Rectal smooth muscle tissue (tissue), 1 donor: ENCODE results near the gene TMTC2.

Source experiments
- H3K27ac ChIP-seq: one replicate; pipeline ENCODE4 v1.7.0; 2013; ENCODE audit warnings: low read depth, low read length, inconsistent platforms
- H3K27me3 ChIP-seq: one replicate; pipeline ENCODE4 v1.7.0; 2013; ENCODE audit warnings: low read length; ENCODE audit not compliant: control insufficient read depth, insufficient read depth
- H3K36me3 ChIP-seq: one replicate; pipeline ENCODE4 v1.7.0; 2013; ENCODE audit warnings: low read length; ENCODE audit not compliant: control insufficient read depth, insufficient read depth
- H3K4me1 ChIP-seq: one replicate; pipeline ENCODE4 v1.7.0; 2013; ENCODE audit warnings: low read length; ENCODE audit not compliant: control insufficient read depth, insufficient read depth
- H3K4me3 ChIP-seq: one replicate; pipeline ENCODE4 v1.7.0; 2013; ENCODE audit warnings: low read length
- H3K9ac ChIP-seq: one replicate; pipeline ENCODE4 v1.7.0; 2013; ENCODE audit warnings: low read length

Gene TMTC2

GRCh38 chr12:83040339-83040738 lies 353.6 kb downstream of the TMTC2 start:
- H3K9ac ChIP-seq, result no peak overlapping the region
- peaks cover 14% of the 10 kb centered on the region for H3K4me1 ChIP-seq
- no peaks in the 10 kb centered on the region for H3K27me3 ChIP-seq
- H3K36me3 ChIP-seq, result no peaks in the 10 kb centered on the region
- H3K27ac ChIP-seq, result peak overlapping the region; percentile 64
- H3K4me3 ChIP-seq, result no peak overlapping the region

- Histone ChIP-seq H3K9ac (no peak overlapping the region), H3K36me3 (no peaks in the 10 kb centered on the region), H3K4me3 (no peak overlapping the region), H3K27me3 (no peaks in the 10 kb centered on the region), H3K4me1 (peaks cover 14% of the 10 kb centered on the region), H3K27ac (peak overlapping the region; percentile 19)
Measured at GRCh38 chr12:83040991-83041390, 354.3 kb downstream of the TMTC2 start.

GRCh38 chr12:83042441-83043200 lies 355.9 kb downstream of the TMTC2 start:
- peaks cover 14% of the 10 kb centered on the region for H3K4me1 ChIP-seq
- H3K36me3 ChIP-seq, result no peaks in the 10 kb centered on the region
- H3K27me3 ChIP-seq, result no peaks in the 10 kb centered on the region
- H3K27ac ChIP-seq, result peak overlapping the region; percentile 72
- H3K9ac ChIP-seq, result no peak overlapping the region
- H3K4me3 ChIP-seq, result no peak overlapping the region

- Histone ChIP-seq H3K36me3 (no peaks in the 10 kb centered on the region), H3K27me3 (no peaks in the 10 kb centered on the region), H3K4me1 (peaks cover 10% of the 10 kb centered on the region), H3K4me3 (no peak overlapping the region), H3K27ac (no peak overlapping the region), H3K9ac (no peak overlapping the region)
Measured at GRCh38 chr12:83044736-83045135, 358.0 kb downstream of the TMTC2 start.

DNA sequence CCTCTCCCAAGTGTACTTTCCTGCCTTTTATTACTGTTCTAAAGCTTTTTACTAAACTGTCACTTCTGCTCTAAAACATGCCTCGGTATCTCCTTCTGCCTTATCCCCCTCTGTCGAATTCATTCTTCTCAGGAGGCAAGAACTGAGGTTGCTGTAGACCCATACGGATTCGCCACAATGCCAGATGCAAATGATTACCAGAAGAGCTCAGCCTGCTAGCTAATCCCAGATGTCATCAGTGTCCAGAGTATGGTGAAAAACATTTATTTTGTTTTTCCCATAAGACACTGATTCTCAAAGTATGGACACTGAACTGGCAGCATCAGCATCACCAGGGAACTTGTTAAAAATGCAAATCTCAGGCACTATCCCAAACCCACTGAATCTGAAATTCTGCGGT lies 359.3 kb downstream of the TMTC2 start:
- no peaks in the 10 kb centered on the region for H3K36me3 ChIP-seq
- H3K27ac ChIP-seq, result no peak overlapping the region
- peaks cover 6% of the 10 kb centered on the region for H3K4me1 ChIP-seq
- no peak overlapping the region for H3K9ac ChIP-seq
- no peak overlapping the region for H3K4me3 ChIP-seq
- H3K27me3 ChIP-seq, result no peaks in the 10 kb centered on the region

- H3K9ac ChIP-seq, result no peak overlapping the region
- no peak overlapping the region for H3K4me3 ChIP-seq
- no peak overlapping the region for H3K27ac ChIP-seq
- no peaks in the 10 kb centered on the region for H3K4me1 ChIP-seq
- no peaks in the 10 kb centered on the region for H3K36me3 ChIP-seq
- no peaks in the 10 kb centered on the region for H3K27me3 ChIP-seq
Measured at GRCh38 chr12:83049306-83049705, 362.6 kb downstream of the TMTC2 start.

DNA sequence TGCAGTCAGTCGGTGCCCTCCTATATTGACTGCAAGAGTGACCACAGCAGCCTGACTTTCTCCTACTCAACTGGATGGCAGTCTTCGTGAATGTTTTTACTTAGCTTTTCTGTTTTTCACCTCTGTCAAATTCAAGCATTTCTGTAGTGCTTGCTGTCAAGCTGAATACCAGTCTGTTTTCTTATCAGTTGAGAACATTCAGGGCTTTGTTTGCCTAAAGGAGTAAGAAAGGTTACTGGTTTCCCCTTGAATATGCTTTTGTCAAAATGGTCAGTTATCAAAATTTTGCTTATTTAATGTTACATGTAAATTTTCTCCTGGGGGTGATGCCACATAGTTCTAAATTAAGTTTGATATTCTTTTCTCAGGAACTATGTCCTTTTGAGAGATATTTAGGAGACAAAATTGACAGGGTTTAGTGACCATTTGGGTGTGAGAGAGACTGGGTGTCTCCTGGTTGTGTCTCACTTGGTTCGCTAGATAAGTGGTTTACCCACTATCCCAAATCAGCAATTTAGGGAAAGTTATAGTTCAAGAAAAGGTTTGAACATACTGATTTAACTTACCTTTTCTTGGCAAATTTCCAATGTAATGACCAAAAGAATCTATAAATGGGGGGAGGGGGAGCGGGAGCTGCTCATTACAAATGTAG lies 366.3 kb downstream of the TMTC2 start:
- Histone ChIP-seq H3K36me3 (no peaks in the 10 kb centered on the region), H3K27me3 (no peaks in the 10 kb centered on the region), H3K9ac (no peak overlapping the region), H3K4me3 (no peak overlapping the region), H3K27ac (no peak overlapping the region), H3K4me1 (no peaks in the 10 kb centered on the region)

DNA sequence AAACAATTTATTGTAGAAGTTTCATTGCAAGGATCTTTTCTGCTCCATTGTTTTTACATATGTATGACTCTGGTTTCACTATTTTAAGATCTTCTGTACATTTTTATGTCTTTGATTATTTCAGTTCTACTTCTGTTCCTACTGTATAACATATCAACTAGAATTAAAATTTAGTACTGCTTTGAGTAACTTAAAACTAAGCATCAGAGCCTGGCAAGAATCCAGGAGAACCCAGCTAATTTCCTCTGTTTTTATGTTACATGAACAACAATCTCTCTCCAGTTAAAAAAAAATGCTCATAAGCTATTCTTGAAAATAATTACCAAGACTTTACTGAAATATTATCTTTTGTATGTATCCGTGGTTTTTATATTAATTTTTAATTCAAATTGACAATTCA lies 370.7 kb downstream of the TMTC2 start:
- H3K36me3 ChIP-seq, result no peaks in the 10 kb centered on the region
- no peak overlapping the region for H3K4me3 ChIP-seq
- H3K4me1 ChIP-seq, result peaks cover 2% of the 10 kb centered on the region
- no peak overlapping the region for H3K9ac ChIP-seq
- no peak overlapping the region for H3K27ac ChIP-seq
- H3K27me3 ChIP-seq, result no peaks in the 10 kb centered on the region

GRCh38 chr12:83059107-83059506 lies 372.4 kb downstream of the TMTC2 start:
- Histone ChIP-seq H3K9ac (no peak overlapping the region), H3K27me3 (no peaks in the 10 kb centered on the region), H3K4me1 (peaks cover 2% of the 10 kb centered on the region), H3K36me3 (no peaks in the 10 kb centered on the region), H3K27ac (no peak overlapping the region), H3K4me3 (no peak overlapping the region)

DNA sequence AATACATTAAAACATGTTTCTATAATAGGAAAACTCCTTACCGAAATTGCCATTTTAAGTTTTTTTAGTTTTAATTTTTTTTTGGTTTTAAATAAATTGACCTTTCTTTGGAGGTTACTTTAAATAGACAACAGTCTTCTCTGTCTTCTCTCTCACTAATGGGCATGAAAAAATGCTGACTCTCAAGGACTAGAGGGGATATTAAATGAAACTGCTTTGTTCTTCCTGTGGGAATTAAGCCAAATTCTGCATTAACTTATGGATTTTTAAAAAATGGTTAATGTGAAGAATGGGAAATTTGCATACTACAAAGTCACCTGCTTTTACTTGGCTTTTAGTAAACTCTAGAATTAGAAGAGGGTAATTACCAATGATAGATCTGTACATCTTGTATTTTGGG lies 378.9 kb downstream of the TMTC2 start:
- H3K36me3 ChIP-seq, result no peaks in the 10 kb centered on the region
- no peak overlapping the region for H3K9ac ChIP-seq
- no peak overlapping the region for H3K27ac ChIP-seq
- no peak overlapping the region for H3K4me3 ChIP-seq
- peaks cover 2% of the 10 kb centered on the region for H3K4me1 ChIP-seq
- H3K27me3 ChIP-seq, result no peaks in the 10 kb centered on the region

- H3K9ac ChIP-seq, result no peak overlapping the region
- H3K27me3 ChIP-seq, result no peaks in the 10 kb centered on the region
- H3K36me3 ChIP-seq, result no peaks in the 10 kb centered on the region
- H3K4me1 ChIP-seq, result peaks cover 2% of the 10 kb centered on the region
- no peak overlapping the region for H3K27ac ChIP-seq
- H3K4me3 ChIP-seq, result no peak overlapping the region
Measured at GRCh38 chr12:83067981-83068380, 381.3 kb downstream of the TMTC2 start.

DNA sequence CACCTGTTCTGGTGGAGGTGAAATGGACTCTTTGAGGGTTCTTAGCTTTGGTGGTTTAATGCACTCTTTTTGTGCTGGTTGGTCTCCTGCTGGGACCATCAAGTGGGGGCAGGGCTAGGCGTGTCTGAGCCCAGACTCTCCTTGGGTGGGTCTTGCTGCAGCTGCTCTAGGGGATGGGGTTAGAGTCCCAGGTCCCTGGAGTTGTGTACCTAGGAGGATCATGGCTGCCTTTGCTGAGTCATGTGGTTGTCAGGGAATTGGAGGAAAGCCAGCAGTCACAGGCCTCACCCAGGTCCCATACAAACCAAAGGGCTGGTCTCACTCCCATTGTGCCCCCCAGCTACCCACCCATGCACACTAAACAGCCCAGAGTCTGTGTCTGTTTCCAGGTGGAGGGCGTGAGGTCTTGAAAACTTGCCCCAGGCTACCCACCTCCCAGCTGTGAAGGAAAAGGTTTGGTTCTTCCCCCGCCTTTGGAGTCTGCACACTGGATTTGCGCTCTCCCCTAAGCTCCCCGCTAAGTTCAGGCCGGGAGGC lies 387.7 kb downstream of the TMTC2 start:
- Histone ChIP-seq H3K4me3 (no peak overlapping the region), H3K4me1 (no peaks in the 10 kb centered on the region), H3K36me3 (no peaks in the 10 kb centered on the region), H3K27me3 (no peaks in the 10 kb centered on the region), H3K9ac (no peak overlapping the region), H3K27ac (no peak overlapping the region)

GRCh38 chr12:83075471-83075870 lies 388.8 kb downstream of the TMTC2 start:
- Histone ChIP-seq H3K9ac (no peak overlapping the region), H3K4me1 (no peaks in the 10 kb centered on the region), H3K36me3 (no peaks in the 10 kb centered on the region), H3K27ac (no peak overlapping the region), H3K4me3 (no peak overlapping the region), H3K27me3 (no peaks in the 10 kb centered on the region)
